Measurements from ENCODE around the gene ACAD11. TPM values are rescaled to one million over a fixed set of nuclear protein-coding genes. Genes with fewer than 3 reads are reported as not detected.
"Not testable (repeated sequence)": the region's sequence is repeated elsewhere in the genome, so short reads cannot be mapped to it uniquely, and the experiment has no call there.

Gene ACAD11
- total RNA-seq, 1 donor from 2014 or later: 14.1 TPM

DNA sequence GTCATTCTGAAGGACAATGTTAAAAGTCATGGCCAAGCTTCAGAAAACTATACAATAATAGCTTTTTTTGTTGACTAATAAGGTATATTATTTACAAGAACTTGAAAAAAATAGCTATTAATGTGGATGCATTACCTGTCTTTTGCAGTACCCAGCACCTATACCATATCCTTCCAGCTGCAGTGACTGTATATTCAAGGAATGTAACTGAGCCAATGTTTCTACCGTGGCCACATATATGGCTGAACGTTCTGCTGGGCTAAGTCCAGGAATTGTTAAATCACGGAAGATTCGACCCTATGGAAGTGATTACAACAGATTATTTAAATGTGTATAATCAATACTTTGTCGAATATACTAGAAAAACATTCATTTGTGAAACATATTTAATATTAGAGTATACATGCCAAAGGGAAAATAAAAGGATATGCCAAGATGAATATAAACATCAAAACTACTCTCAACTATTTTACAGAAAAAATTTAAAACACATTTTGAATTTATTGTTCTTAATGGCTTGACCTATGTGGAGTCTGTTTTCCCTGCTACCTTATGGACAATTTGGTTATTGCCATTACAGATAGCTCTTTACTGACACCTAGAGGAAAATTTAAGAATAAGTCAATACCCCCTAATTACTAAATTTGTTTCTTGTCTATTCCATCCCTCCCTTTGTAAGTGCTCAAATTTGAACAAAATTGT, 17.6 kb downstream of the ACAD11 start:
- DNase-seq (ENCODE audit: low spot score): no peak
- intact Hi-C loops (cut with micrococcal nuclease): loop anchor here (1.0 to 5.0 kb wide), 3 partner anchors 106 to 290 kb away; partner anchors contain the start of gene DNAJC13
- H3K27me3 Mint-ChIP-seq (ENCODE audit: insufficient read depth): no peaks in the 10 kb centered on the region
- no peaks in the 10 kb centered on the region for H3K9me3 Mint-ChIP-seq
- peaks cover 4% of the 10 kb centered on the region for H3K4me1 Mint-ChIP-seq (ENCODE audit: low read depth)
- no peak overlapping the region for H3K27ac Mint-ChIP-seq
- H3K36me3 Mint-ChIP-seq (ENCODE audit: low read depth): peaks cover 20% of the 10 kb centered on the region
- H3K4me3 Mint-ChIP-seq: no peak overlapping the region

DNA sequence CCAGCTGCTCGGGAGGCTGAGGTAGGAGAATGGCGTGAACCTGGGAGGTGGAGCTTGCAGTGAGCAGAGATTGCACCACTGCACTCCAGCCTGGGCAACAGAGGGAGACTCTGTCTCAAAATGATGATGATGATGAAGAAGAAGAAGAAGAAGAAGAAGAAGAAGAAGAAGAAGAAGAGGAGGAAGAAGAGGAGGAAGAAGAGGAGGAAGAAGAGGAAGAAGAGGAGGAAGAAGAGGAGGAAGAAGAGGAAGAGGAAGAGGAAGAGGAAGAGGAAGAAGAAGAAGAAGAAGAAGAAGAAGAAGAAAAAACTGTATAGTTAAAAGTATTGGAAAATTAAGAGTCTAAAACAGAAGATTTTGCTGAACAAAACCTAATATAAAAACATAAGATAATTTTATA, 18.2 kb downstream of the ACAD11 start:
- not testable (repeated sequence) for H3K4me1 Mint-ChIP-seq (ENCODE audit: low read depth); H3K9me3 Mint-ChIP-seq; H3K4me3 Mint-ChIP-seq; H3K27me3 Mint-ChIP-seq (ENCODE audit: insufficient read depth); H3K27ac Mint-ChIP-seq; DNase-seq (ENCODE audit: low spot score)
- peaks cover 22% of the 10 kb centered on the region for H3K36me3 Mint-ChIP-seq (ENCODE audit: low read depth)
- intact Hi-C loops (cut with micrococcal nuclease): loop anchor here (5.0 kb wide), 1 partner anchor 224 kb away; the partner anchor contains the start of gene DNAJC13

DNA sequence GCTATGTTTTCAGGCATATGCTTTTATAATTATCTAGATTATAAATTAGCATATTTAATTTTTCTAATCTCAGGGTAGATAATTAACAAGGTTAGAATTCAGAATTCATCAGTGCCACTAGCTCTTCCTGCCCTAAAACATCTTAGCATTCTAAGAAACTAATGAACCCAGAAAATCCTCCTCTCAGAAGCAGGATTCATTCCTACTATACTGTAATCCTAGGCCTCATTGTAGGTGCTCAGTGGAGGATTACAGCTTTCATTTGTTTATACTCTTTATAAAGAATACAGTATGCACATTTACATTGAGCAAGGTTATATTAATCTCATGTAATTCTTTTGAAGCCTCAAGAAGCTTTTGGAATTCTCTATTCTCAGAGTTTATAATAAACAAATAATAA, 20.9 kb downstream of the ACAD11 start:
- Mint-ChIP-seq H3K4me3 (no peak overlapping the region), H3K4me1 (ENCODE audit: low read depth) (no peaks in the 10 kb centered on the region)
- intact Hi-C loops (cut with micrococcal nuclease): no loop called here

DNA sequence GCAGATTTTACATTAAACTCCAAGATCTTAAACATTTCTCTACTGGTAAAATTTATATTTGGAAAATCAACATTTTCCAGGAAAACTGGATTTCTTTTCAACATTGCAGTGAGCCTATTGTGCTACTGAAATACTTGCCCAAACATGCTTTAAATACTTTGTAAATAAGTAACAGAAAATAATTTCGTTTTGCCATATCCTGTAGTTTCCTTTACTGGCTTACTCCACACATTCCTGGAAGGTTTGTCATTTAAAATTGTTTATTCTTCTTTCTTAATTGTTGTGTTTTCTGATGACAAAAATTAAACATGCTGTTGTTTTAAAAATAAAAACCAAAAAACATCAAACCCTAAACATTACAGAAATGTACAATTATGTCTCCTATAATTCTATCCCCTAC, 22.0 kb downstream of the ACAD11 start:
- Mint-ChIP-seq H3K4me1 (ENCODE audit: low read depth) (no peaks in the 10 kb centered on the region), H3K9me3 (no peaks in the 10 kb centered on the region), H3K27me3 (ENCODE audit: insufficient read depth) (no peaks in the 10 kb centered on the region), H3K36me3 (ENCODE audit: low read depth) (peaks cover 36% of the 10 kb centered on the region), H3K4me3 (no peak overlapping the region), H3K27ac (no peak overlapping the region)
- intact Hi-C loops (cut with micrococcal nuclease): no loop called here
- DNase-seq (ENCODE audit: low spot score): no peak

More for the DNA sequence above, 20.9 kb downstream of the ACAD11 start:
- no peak overlapping the region for H3K27ac Mint-ChIP-seq
- DNase-seq (ENCODE audit: low spot score): no peak
- no peaks in the 10 kb centered on the region for H3K27me3 Mint-ChIP-seq (ENCODE audit: insufficient read depth)
- peaks cover 30% of the 10 kb centered on the region for H3K36me3 Mint-ChIP-seq (ENCODE audit: low read depth)
- no peaks in the 10 kb centered on the region for H3K9me3 Mint-ChIP-seq

DNA sequence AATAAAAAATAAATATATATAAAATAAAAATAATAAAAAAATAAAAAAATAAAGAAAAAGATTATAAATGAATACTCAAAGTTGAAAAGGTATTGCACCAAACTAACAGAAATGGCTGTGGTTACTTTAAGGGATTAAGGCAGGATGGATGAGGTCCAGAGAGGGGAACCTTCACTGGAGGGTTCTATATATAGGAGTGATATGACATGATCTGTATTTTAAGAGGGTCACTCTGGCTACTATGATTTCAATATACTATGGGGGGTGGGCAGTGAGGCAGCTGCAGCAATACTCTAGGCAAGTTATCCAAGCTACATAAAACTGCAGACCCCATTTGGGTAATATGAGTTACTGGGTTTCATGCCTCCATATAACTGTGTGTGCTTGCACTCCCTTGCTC, 24.6 kb downstream of the ACAD11 start:
- Mint-ChIP-seq H3K4me1 (ENCODE audit: low read depth) (peaks cover 2% of the 10 kb centered on the region), H3K36me3 (ENCODE audit: low read depth) (peaks cover 32% of the 10 kb centered on the region), H3K27ac (no peak overlapping the region), H3K9me3 (no peaks in the 10 kb centered on the region), H3K27me3 (ENCODE audit: insufficient read depth) (no peaks in the 10 kb centered on the region), H3K4me3 (no peak overlapping the region)
- DNase-seq (ENCODE audit: low spot score): no peak
- intact Hi-C loops (cut with micrococcal nuclease): no loop called here

DNA sequence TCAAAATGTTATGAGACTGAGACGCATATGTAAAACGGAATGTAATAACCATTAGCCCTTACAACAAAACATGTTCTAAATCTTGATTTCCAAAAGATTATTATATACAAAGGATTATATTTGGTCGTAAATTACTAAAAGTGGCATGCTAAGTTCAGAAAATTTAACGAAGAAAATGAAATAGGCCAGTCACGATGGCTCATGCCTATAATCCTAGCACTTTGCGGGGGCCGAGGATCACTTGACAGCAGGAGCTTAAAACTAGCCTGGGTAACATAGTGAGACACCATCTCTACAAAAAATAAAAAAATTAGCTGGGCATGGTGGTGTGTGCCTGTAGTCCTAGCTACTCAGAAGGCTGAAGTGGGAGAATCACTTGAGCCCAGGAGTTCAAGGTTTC, 29.0 kb downstream of the ACAD11 start:
- no peak overlapping the region for H3K4me3 Mint-ChIP-seq
- DNase-seq (ENCODE audit: low spot score): no peak
- H3K4me1 Mint-ChIP-seq (ENCODE audit: low read depth): peaks cover 7% of the 10 kb centered on the region
- no peak overlapping the region for H3K27ac Mint-ChIP-seq
- no peaks in the 10 kb centered on the region for H3K27me3 Mint-ChIP-seq (ENCODE audit: insufficient read depth)
- H3K9me3 Mint-ChIP-seq: no peaks in the 10 kb centered on the region
- H3K36me3 Mint-ChIP-seq (ENCODE audit: low read depth): peaks cover 35% of the 10 kb centered on the region
- intact Hi-C loops (cut with micrococcal nuclease): no loop called here

DNA sequence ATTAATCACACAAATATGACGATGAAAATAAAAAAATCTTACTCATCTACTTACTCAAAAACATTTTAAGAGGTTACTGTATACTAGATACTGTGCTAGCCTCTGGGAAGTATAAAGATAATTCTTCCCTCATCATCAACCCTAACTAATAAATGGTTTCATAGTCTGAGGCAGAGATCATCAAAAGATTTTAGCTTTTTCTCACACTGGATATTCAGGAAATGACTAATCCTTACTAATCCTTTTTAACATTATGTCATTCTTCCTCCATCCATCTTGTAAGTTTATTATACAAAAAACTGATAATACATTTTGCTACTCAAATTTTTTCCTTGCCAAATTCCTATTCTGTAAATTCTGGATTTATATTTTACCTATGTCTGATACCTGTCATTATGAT, 29.7 kb downstream of the ACAD11 start:
- Mint-ChIP-seq H3K4me3 (no peak overlapping the region), H3K27me3 (ENCODE audit: insufficient read depth) (no peaks in the 10 kb centered on the region), H3K9me3 (no peaks in the 10 kb centered on the region), H3K36me3 (ENCODE audit: low read depth) (peaks cover 30% of the 10 kb centered on the region), H3K27ac (no peak overlapping the region), H3K4me1 (ENCODE audit: low read depth) (peaks cover 7% of the 10 kb centered on the region)
- DNase-seq (ENCODE audit: low spot score): no peak
- intact Hi-C loops (cut with micrococcal nuclease): no loop called here

DNA sequence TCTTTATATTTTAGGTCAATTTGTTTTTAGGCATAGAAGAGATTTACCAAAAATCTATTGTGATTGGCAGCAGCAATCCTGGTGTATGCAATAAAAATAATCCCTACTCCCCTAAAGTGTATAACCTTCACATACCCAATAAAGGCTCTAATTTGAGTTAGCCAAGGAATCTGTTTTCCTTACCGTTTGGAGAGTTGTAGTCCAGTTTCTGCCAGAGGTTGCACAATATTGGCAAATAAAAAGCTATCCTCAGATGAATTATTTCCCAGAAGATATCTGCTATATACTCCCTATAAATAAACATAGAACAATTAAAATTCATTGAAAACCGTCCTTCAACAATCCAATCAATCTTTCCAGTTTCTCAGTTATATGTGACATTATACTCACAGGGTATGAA, 31.5 kb downstream of the ACAD11 start:
- intact Hi-C loops (cut with micrococcal nuclease): no loop called here

DNA sequence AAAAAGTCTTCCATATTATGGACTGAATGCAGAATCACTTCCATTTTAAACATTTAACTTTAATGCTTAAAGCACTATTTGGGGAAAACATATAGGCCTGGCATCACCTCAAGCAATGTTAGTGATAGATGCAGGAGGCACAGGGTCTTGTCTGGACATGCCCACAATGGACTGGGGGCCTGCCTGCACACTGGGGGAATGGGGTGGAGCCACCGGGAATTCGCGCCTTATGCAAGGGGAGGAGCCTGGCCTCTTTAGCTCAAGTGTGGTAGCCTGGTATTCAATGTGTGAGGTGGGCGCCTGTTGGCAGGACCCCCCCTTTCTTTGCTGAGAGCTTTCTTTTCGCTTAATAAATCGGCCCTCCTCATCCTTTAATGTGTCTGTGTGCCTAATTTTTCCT, 32.7 kb downstream of the ACAD11 start:
- no peak for DNase-seq (ENCODE audit: low spot score)
- intact Hi-C loops (cut with micrococcal nuclease): no loop called here
- peaks cover 7% of the 10 kb centered on the region for H3K4me1 Mint-ChIP-seq (ENCODE audit: low read depth)
- no peak overlapping the region for H3K27ac Mint-ChIP-seq
- H3K36me3 Mint-ChIP-seq (ENCODE audit: low read depth): peaks cover 21% of the 10 kb centered on the region
- no peaks in the 10 kb centered on the region for H3K27me3 Mint-ChIP-seq (ENCODE audit: insufficient read depth)
- H3K4me3 Mint-ChIP-seq: no peak overlapping the region
- H3K9me3 Mint-ChIP-seq: no peaks in the 10 kb centered on the region

More for the DNA sequence above, 31.5 kb downstream of the ACAD11 start:
- H3K4me3 Mint-ChIP-seq: no peak overlapping the region
- no peaks in the 10 kb centered on the region for H3K27me3 Mint-ChIP-seq (ENCODE audit: insufficient read depth)
- no peak overlapping the region for H3K27ac Mint-ChIP-seq
- no peak for DNase-seq (ENCODE audit: low spot score)
- H3K9me3 Mint-ChIP-seq: no peaks in the 10 kb centered on the region
- H3K36me3 Mint-ChIP-seq (ENCODE audit: low read depth): peaks cover 25% of the 10 kb centered on the region
- H3K4me1 Mint-ChIP-seq (ENCODE audit: low read depth): peaks cover 7% of the 10 kb centered on the region

DNA sequence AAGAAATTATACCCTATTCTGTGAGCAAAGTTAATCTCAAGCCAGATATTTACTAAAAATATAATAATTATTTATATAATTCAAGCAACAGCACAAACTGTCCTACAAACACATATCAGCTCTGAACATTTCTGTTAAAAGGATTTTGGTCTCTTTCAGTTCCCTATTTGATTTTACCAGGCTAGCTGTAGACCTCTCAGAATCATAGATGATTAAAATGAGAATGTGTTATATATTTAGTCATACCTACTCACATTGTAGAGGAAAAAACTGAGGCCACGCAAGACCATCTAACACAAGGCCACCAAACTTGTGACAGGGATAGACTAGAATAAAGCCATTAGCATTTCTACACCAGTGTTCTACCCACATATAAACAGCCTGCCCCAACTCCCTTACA, 34.0 kb downstream of the ACAD11 start:
- Mint-ChIP-seq H3K9me3 (no peaks in the 10 kb centered on the region), H3K4me3 (no peak overlapping the region), H3K36me3 (ENCODE audit: low read depth) (peaks cover 23% of the 10 kb centered on the region), H3K27ac (no peak overlapping the region), H3K27me3 (ENCODE audit: insufficient read depth) (no peaks in the 10 kb centered on the region), H3K4me1 (ENCODE audit: low read depth) (peaks cover 7% of the 10 kb centered on the region)
- DNase-seq (ENCODE audit: low spot score): no peak
- intact Hi-C loops (cut with micrococcal nuclease): no loop called here

DNA sequence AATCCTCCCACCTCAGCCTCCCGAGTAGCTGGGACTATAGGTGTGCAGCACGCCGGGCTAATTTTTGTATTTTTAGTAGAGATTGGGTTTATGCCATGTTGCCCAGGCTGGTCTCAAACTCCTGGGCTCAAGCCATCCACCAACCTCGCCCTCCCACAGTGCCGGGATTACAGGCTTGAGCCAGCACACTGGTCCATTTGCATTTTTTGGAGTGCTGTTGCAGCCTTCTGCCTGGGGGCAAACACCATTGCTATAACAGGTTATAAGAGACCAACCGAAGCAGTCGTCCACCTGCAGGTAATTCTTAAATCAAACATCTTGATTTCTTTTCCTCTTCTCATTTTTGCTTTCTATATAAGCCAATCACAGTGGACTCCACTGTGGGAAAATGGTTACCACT, 34.8 kb downstream of the ACAD11 start:
- H3K4me3 Mint-ChIP-seq: no peak overlapping the region
- no peak for DNase-seq (ENCODE audit: low spot score)
- H3K9me3 Mint-ChIP-seq: no peaks in the 10 kb centered on the region
- H3K36me3 Mint-ChIP-seq (ENCODE audit: low read depth): peaks cover 20% of the 10 kb centered on the region
- peaks cover 2% of the 10 kb centered on the region for H3K4me1 Mint-ChIP-seq (ENCODE audit: low read depth)
- no peaks in the 10 kb centered on the region for H3K27me3 Mint-ChIP-seq (ENCODE audit: insufficient read depth)
- peak overlapping the region; percentile 27 for H3K27ac Mint-ChIP-seq
- intact Hi-C loops (cut with micrococcal nuclease): no loop called here

DNA sequence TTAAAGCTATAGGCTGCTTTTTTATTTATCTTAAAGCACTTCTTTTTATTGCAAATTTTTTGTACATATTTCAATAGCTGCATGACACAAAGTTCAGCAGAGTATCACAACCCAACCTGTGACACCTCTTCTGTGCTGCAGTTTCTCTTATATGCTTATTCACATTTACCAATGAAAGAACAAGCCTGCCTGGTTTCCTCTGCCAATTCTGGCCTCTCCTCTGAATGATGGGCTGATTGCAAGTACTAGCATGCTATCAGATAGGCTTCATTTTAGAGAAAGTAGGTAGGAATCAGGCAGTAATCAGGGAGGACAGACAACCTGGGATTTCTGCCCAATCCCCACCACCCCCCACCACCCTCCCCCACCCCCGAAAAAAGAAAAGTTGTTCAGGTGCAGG, 36.0 kb downstream of the ACAD11 start:
- Mint-ChIP-seq H3K36me3 (ENCODE audit: low read depth) (peaks cover 17% of the 10 kb centered on the region), H3K4me3 (no peak overlapping the region), H3K4me1 (ENCODE audit: low read depth) (no peaks in the 10 kb centered on the region), H3K27me3 (ENCODE audit: insufficient read depth) (no peaks in the 10 kb centered on the region), H3K9me3 (no peaks in the 10 kb centered on the region), H3K27ac (no peak overlapping the region)
- intact Hi-C loops (cut with micrococcal nuclease): no loop called here
- no peak for DNase-seq (ENCODE audit: low spot score)

DNA sequence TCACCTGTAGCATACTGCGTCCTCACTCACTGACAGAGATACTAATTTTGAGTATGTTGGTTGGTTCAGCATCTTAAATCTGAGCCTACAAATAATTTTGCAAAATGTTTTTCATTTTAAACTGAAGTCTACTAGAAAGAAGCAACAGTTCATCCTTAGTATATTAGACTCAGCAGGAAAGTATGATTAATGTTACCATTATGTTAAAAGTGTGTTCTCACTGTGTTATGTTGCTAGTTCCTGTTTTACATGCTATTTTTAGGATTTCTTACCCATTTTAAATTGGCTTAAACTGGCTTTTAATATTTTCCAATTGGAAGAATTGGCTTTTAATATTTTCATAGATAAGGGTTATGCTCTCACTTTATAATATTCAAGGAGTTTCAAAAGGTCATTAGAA, 36.8 kb downstream of the ACAD11 start:
- Mint-ChIP-seq H3K27me3 (ENCODE audit: insufficient read depth) (no peaks in the 10 kb centered on the region), H3K4me3 (no peak overlapping the region), H3K27ac (no peak overlapping the region), H3K9me3 (no peaks in the 10 kb centered on the region), H3K4me1 (ENCODE audit: low read depth) (no peaks in the 10 kb centered on the region), H3K36me3 (ENCODE audit: low read depth) (peaks cover 14% of the 10 kb centered on the region)
- intact Hi-C loops (cut with micrococcal nuclease): no loop called here
- no peak for DNase-seq (ENCODE audit: low spot score)

DNA sequence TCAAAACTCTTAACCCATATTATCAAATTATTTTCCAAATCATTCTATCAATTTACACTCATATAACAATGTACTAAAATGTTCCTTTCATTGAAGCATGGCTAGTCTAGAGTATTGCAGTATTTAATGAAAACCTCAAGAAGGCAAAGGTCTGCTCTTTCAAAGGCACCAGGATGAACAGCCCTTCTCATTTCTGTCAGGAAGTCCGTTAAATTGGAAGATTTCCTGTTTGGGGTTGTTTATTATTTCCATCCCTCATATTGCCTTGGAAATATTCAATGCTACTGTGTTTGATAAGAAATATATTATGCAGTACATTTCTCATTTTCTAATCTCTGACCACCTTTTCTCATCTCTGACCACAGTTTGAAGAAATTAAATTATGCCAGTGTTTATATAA, 37.5 kb downstream of the ACAD11 start:
- Mint-ChIP-seq H3K4me3 (no peak overlapping the region), H3K27me3 (ENCODE audit: insufficient read depth) (no peaks in the 10 kb centered on the region)

More for the DNA sequence above, 37.5 kb downstream of the ACAD11 start:
- H3K9me3 Mint-ChIP-seq: no peaks in the 10 kb centered on the region
- no peak overlapping the region for H3K27ac Mint-ChIP-seq
- DNase-seq (ENCODE audit: low spot score): no peak
- no peaks in the 10 kb centered on the region for H3K4me1 Mint-ChIP-seq (ENCODE audit: low read depth)
- intact Hi-C loops (cut with micrococcal nuclease): no loop called here
- peaks cover 18% of the 10 kb centered on the region for H3K36me3 Mint-ChIP-seq (ENCODE audit: low read depth)

Measured in activated T-helper 1 cell treated with anti-CD3 and anti-CD28 coated beads, Interleukin-12 subunit alpha, Interleukin-12 subunit beta, Interleukin-2, Interleukin-4 antibody, amounts not matched to agents 30 ng/mL and 10 ng/mL and 1 ng/mL, durations not matched to agents 14 hours and 24 hours and 36 hours (primary cell).